ENCODE results near the gene DRD1.
"Not testable (repeated sequence)": the region's sequence is repeated elsewhere in the genome, so short reads cannot be mapped to it uniquely, and the experiment has no call there.

- not testable (repeated sequence) for TF ChIP-seq POLR2A (IDR thresholded peaks at IDR 0.05; ENCODE audit: extremely low read depth, insufficient read length); MYC (IDR thresholded peaks at IDR 0.05; ENCODE audit: low read depth, low read length)
- TF ChIP-seq, protein P1, sequence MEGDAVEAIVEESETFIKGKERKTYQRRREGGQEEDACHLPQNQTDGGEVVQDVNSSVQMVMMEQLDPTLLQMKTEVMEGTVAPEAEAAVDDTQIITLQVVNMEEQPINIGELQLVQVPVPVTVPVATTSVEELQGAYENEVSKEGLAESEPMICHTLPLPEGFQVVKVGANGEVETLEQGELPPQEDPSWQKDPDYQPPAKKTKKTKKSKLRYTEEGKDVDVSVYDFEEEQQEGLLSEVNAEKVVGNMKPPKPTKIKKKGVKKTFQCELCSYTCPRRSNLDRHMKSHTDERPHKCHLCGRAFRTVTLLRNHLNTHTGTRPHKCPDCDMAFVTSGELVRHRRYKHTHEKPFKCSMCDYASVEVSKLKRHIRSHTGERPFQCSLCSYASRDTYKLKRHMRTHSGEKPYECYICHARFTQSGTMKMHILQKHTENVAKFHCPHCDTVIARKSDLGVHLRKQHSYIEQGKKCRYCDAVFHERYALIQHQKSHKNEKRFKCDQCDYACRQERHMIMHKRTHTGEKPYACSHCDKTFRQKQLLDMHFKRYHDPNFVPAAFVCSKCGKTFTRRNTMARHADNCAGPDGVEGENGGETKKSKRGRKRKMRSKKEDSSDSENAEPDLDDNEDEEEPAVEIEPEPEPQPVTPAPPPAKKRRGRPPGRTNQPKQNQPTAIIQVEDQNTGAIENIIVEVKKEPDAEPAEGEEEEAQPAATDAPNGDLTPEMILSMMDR (IDR thresholded peaks at IDR 0.05; ENCODE audit: low read depth, low read length): not testable (repeated sequence)
- TF ChIP-seq, protein P2, sequence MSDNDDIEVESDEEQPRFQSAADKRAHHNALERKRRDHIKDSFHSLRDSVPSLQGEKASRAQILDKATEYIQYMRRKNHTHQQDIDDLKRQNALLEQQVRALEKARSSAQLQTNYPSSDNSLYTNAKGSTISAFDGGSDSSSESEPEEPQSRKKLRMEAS (IDR thresholded peaks at IDR 0.05; ENCODE audit: low read depth, low read length): not testable (repeated sequence)
Observed at GRCh38 chr5:175395430-175395829, 48.6 kb downstream of the DRD1 start.

All from NB4 (cell line).